GM19455 (cell line): ENCODE results near the gene ERLIN1.
"Not testable (repeated sequence)": the region's sequence is repeated elsewhere in the genome, so short reads cannot be mapped to it uniquely, and the experiment has no call there.

Experiments
- ATAC-seq: cut with Tn5 transposase; IDR thresholded peaks from one replicate; pipeline ENCODE4 v1.9.1; 2021; ENCODE audit not compliant: unreplicated experiment

The ERLIN1 gene

DNA sequence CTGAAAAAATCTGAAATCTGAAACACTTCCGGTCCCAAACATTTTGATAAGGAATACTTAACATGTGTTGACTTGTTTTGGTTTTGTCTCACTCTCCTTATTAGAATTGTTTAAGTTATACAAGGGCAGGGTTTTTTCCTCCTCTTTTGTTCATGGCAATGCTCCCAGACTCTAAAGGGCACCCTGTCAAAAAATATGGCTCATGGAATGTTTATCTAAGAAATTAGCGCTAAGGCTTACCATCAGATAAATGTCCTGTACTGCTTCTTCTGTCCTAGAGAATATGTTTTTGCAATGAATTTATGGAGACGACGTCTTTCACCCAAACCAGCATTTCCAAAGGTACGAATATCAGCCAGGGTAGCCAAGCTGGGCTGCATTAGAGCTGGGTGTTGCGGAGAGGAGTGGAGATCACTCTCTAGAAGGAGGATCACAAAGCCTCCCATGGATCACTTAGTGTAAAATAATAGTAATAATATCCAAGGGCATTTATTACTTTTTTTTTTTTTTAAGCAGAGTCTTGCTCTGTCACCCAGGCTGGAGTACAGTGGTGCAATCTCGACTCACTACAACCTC is 46.8 kb downstream of the ERLIN1 start:
- ATAC-seq = no peak

DNA sequence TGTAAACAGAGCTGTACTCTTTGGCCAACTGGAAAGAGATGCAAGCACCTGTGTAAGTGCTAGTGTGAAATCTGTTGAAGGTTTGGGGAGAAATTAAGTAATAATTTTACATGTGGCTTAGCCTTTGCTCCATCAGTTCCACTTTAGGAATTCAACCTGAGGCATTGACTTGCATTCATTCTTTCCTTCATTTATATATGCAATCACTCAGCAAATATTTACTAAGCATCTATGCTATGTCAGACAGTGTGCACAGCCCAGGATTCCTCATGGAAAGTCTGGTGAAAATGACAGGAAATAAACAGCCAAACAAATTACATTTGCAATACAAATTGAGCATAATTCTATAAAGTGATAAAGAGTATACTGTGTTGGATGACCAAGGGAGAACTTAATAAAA is 50.3 kb downstream of the ERLIN1 start:
- ATAC-seq = no peak

DNA sequence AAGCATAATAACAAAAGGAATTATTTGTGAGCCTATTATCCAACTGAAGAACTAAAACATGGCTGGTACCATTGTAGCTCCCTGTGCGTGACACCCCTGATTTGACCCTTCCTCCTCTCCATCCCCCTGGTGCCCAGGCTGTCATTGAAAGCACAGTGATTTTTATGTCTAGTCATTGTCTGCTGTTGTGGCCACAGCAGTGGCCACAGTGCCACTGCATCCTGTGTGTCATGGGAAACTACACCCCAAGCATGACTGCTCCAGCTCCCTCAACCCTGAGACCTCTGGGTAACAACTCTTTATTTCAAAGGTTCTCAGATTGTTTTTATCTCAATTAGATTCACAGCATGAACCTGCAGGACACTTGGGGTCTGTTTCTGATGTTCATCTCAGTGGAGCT is 52.0 kb downstream of the ERLIN1 start:
- ATAC-seq = no peak

DNA sequence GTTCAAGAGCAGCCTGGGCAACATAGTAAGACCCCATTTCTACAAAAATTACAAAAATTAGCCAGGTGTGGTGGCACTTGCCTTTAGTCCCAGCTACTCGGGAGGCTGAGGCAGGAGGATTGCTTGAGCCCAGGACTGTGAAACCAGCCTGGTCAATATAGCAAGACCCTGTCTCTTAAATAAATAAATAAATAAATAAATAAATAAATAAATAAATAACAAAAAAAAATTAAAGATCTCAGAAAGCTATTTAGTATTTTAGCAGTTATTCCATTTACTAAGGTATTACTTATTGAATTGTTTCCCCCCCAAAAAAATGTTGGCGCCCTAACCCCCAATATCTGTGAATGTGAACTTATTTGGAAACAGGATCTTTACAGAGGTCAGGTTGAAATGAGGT is 53.4 kb downstream of the ERLIN1 start:
- ATAC-seq = no peak

DNA sequence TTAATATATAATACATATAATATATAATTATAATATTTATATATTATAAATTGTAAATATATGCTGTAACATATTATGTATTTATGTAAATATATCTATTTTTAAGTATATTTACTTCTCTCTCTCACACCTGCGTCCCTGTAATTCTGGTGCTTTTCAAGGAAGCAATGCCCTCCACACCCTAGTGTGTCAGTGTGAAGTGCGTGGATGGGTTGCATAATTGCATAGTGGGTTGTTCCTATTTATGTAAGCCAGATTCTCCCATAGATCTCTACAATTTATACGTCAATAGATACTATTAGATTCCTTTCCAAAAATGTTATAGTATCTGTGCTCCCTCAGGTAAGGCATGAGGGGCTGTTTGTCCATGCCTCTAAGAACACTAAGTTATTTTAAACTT is 54.3 kb downstream of the ERLIN1 start:
- no peak for ATAC-seq

DNA sequence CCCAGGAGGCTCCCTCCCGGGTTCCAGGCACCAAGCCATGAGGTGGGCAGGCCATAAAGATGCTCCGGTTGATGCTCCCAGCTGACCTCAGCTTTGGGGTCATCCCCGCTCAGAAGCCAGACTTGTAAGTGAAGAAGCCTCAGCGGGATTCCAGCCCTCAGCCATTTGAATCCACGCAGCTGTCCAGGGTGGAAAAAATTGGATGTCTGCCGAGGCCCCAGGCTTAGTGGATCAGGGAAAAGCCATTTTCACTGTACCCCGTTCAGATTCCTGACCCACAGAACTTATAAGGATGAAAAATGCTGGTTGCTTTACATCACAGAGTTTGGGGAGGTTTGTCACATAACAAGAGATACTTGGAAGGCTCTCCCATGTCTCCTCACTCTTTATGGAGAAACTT is 55.0 kb downstream of the ERLIN1 start:
- ATAC-seq = no peak

DNA sequence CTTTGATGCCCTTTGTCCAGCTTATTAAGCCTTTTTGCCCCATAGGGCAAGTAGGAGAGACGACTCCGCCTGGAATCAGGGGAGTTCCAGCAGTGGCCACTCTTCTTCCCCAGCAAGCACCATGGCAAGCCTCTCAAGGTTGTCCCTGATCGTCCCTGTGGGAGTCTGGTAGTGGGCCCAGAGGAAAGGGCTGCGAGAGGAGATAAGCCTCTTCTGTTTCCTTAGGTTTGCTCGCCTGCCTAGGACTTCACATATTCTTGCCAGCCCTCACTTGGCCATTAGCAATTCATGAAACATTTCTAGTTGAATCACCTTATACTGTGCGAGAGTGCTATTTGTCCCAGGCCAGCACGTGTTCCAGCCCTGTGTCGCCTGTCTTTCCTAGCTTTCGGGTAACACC is 56.4 kb downstream of the ERLIN1 start:
- ATAC-seq = no peak

DNA sequence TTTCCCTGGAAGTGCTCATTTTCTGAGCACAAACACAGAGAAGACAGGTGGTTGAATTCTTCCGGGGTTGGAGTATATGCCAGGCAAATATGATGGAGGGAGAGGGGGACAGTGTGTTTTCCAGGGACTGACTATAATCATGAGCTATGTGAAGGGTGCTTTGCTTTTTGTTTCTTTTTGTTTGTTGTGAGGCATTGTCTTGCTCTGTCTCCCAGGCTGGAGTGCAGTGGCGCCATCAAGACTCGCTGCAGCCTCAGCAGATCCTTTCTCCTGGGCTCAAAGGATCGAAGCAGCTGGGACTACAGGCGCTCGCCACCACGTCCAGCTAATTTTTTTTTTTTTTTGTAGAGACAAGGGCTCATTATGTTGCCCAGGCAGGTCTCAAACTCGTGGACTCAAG is 56.9 kb downstream of the ERLIN1 start:
- no peak for ATAC-seq

DNA sequence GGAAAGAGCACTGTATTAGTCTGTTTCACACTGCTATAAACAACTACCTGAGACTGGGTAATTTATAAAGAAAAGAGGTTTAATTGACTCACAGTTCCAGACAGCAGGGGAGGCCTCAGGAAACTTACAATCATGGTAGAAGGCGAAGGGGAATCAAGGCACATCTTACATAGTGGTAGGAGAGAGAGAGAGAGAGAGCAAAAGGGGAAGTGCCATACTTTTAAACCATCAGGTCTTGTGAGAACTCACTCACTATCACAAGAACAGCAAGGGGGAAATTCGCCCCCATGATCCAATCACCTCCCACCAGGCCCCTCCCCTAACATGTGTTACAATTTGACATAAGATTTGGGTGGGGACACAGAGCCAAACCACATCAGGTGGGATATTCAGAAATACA is 60.5 kb downstream of the ERLIN1 start:
- not testable (repeated sequence) for ATAC-seq

DNA sequence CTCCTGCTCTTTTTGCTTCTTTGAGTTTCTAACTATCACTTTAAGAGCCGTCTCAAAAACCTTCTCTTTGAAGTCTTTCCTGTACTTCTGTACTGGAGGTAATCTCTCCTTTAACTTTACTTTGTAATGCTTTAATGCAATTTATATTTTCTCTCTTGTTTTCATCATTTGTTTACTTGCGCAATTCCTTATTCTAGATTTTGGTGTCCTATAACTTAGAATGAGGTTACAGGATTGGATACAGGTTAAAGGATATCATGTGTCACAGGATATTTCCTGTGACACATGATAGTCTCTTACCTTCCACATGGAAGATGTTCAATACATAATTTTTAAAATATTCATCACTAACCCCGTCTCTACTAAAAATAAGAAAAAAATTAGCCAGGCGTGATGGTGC is 61.7 kb downstream of the ERLIN1 start:
- ATAC-seq = no peak

DNA sequence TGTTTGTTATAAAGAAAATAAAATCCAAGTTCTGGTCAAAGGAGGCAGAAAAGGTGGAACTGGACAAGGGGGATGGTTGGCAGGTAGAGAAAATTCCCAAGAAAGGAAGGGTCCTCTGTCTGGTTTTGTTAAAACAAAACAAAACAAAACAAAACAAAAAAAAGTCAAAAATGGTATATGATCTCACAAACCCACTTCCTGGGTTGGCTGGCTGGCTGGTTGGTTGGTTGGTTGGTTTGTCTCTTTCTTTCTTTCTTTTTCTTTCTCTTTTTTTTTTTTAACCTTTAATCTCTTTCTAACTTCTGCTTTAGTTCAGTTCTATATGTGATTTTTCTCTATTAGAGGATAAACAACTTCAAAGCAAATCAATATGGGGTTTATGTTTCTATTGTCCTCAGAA is 63.0 kb downstream of the ERLIN1 start:
- no peak for ATAC-seq

DNA sequence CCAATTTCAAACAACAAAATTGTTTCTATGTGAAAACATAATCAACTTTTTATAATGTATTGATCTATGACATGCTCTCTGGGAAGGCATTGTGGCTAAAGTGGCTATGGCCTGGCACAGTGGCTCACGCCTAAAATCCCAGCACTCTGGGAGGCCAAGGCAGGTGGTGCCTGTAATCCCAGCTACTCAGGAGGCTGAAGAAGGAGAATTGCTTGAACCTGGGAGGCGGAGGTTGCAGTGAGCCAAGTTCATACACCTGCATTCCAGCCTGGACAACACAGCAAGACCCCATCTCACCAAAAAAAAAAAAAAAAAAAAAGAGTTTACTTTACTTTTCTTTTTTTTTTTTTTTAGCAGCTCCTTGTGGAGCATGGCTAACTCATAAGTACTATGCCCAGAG is 65.3 kb downstream of the ERLIN1 start:
- no peak for ATAC-seq

DNA sequence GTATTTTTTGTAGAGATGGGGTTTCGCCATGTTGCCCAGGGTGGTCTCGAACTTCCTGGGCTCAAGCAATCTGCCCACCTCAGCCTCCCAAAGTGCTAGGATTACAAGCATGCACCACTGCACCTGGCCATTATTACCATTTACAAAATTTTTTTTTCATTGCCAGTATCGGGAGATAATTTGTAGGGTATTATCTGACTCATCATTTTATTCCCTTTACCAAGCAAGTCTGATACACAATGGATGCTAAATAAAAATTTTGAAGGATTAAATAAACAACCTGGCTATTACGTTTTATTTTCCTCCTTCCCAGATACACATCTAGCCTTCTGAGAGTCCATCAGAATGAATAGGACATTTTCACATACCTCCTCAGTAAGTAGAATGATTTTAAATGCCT is 66.1 kb downstream of the ERLIN1 start:
- ATAC-seq = no peak

DNA sequence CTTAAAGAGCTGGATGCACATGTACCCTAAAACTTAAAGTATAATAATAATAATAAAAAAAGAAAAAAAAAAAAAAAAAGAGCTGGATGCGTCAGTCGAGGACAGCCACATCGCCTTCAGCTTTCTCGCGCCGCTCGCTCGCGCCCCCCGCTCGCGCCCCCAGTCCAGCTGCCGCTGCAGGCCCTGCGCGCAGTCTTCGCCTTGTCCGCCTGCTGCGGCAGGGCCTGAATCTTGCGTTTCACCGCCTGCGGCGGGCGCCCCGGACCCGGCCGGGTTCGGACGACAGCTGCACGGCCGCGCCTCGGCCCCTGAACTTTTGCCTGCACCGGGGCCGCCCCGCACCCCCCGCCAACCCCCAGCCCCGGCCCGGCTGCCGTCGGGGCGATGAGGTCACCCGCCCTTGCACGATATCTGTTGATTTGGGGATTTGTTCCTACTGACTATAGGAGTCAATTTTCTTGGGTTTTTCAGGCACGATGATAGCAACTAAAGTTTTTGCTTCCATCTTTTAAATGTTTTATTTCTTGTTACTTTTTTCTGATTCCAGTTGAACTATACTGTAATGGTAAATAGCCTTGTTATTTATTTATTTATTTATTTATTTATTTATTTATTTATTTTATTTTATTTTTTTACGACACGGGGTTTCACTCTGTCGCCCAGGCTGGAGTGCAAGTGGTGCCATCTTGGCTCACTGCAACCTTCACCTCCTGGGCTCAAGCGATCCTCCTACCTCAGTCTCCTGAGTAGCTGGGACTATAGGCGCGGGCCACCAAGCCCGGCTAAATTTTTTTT is 70.7 kb downstream of the ERLIN1 start:
- ATAC-seq = no peak

DNA sequence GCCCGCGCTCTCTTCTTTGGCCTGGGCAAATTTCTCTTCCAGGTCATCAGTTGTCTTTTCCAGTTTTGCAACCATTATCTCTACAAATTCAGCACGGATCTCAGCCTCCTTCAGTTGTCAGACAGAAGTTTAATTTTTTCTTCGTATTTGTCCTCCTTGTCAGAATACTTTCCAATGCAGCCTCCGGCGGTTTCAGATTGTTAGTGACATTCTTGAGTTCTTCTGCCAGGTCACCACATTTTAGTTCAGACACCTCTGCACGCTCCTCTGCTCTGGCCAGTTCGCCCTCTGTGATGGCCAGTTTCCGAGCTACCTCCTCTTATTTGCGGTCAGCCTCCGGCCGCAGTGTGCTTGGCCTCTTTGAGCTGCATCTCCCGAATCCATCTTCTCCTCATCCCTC is 71.4 kb downstream of the ERLIN1 start:
- ATAC-seq = no peak

DNA sequence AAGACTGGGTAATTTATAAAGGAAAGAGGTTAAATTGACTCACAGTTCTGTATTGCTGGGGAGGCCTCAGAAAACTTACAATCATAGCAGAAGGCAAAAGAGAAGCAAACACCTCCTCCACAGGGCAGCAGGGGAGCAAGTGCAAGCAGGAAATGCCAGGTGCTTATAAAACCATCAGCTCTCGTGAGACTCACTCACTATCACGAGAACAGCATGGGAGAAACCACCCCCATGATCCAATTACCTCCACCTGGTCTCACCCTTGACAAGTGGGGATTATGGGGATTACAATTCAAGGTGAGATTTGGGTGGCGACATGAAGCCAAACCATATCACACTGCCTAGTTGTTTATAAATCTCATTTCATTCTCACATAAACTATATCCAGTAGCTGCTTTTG is 76.2 kb downstream of the ERLIN1 start:
- no peak for ATAC-seq

DNA sequence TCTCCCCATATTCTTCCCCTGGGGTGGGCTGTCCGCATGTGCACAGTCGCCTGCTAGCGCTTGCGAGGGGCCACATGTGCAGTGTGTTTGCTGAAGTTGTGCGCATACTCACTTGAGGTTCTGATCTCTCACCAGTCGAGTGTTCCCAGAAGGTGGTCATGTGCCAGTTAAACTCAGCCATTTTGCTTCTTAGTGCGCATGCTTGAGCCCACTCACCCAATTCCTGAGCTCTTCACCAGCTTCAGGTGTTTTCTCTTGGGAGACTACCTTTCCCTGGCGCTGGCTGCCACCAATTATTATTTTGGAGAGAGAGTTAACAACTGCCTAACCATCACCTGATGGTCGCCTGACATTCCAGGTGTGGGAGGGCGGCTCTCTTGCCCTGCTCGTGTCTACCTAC is 79.0 kb downstream of the ERLIN1 start:
- no peak for ATAC-seq

DNA sequence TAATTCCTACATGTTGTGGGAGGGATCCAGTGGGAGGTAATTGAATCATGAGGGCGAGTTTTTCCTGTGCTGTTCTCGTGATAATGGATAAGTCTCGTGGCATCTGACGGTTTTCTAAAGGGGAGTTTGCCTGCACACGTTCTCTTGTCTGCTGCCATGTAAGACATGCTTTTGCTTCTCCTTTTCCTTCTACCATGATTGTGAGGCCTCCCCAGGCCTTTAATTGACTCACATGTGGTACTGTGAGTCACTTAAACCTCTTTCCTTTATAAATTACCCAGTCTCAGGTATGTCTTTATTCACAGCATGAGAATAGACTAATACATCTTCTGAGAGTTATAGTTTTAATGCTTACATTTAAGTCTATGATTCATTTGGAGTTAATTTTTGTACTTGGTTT is 81.5 kb downstream of the ERLIN1 start:
- no peak for ATAC-seq

DNA sequence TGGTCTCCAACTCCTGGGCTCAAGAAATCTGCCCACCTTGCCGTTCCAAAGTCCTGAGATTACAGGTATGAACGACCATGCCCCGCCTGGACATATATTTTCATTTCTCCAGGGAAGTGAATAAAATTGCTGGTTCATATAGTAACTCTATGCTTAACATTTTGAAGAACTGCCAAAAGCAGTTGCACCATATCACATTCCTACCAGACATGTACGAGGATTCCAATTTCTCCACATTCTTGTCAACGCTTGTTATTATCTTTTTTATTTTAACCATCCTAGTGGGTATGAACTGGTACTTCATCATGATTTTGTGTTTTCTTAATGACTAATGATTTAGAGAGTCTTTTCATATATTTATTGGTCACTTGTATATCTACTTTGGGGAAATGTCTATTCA is 82.2 kb downstream of the ERLIN1 start:
- ATAC-seq = no peak

DNA sequence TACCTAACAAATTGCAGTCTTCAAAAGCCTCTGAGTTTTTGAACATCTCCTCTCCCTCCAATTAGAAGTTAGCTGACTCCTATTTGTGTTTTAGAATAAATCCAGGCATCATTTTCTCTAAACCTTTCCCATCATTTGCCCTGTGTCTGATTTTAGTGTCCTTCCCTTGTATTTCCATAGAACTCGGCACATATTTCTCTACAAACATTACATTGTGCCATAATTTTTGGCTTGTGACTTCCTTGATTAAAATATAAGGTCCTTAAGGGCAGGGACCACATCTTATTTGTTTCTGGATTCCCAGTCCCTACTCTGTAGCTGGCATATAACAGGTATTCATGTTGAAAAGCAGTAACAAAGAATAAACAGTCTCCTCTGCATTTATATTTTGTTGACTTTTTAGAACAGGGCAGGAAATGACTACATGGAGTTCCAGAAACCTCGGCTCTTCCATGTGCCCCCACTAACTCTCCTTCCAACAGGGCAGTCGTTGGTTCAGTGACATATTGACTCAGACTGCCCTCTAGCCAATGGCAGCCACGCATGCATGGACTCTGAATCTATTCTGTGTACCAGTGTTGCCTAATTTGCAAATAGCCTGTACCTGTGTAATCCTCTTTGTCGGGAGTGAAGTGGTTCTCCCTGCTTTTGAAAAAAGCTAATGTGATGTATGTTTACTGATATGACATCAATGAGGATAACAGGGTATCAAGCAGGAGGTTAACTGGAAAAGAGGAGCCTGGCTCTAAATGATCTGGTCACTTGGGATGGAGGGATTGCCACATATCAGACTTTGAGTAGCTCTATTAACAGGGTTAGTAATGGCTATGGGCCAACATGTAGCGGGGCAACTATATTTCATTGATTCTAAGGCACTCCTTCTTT is 84.4 kb downstream of the ERLIN1 start:
- ATAC-seq = no peak

DNA sequence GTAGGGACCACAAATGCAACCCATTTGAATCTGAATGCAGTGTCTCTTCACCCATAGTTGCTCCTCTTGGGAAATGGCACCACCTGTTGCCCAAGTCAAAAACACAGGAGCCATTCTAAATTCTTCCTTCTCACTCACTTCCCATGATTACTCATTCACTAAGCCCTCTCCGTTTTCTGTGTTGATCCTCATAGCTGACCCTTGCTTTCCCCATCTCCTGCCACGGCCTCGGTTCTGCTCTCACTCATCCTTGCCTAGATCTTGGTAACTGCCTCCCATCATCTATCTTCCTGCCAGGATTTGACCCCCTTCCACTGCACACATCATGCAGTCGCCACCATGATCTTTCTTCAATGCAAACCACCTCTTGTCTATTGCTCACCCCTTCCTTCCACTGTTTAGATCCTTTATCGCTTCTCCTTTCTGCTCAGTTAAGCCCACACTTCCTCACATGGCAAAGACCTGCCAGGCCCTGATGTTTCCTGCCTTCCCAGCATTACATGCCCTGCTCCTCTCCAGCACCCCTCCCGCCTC is 85.1 kb downstream of the ERLIN1 start:
- no peak for ATAC-seq
